PC-3 (cell line): ENCODE measurements around the gene PHRF1. TPM values are rescaled to one million over a fixed set of nuclear protein-coding genes. Genes with fewer than 3 reads are reported as not detected.

Experiments used
- ATAC-seq: fragments of 200-7000 bp; cut with Tn5 transposase; 2 replicates; pipeline ENCODE4 v1.9.1; 2020; ENCODE audit warnings: mild to moderate bottlenecking, moderate library complexity
- BruUV-seq: library from RNA; stranded (reverse); fragments of 400-500 nt; replicated peaks from 2 replicates; lab custom pipeline; 2021; lab: Mats Ljungman, UMichigan
- CTCF ChIA-PET: fragments of 300-600 bp; sonication (Branson Sonifier 250); formaldehyde crosslinking; loops from one replicate; lab custom pipeline; 2022; ENCODE audit warnings: antibody characterized with exemption; lab: Charles Lee
- POLR2A ChIA-PET: fragments of 300-600 bp; sonication (Branson Sonifier 250); formaldehyde crosslinking; loops from one replicate; lab custom pipeline; 2022; ENCODE audit warnings: antibody characterized with exemption; ENCODE audit not compliant: unreplicated experiment; lab: Charles Lee
- DNase-seq: peaks from one replicate; pipeline ENCODE4 v3.0.0-alpha.2; 2015
- H2AFZ ChIP-seq: fragments of 300-600 bp; sonication (generic); 2 replicates; pipeline ENCODE4 v1.6.0; 2016; ENCODE audit warnings: antibody characterized with exemption, low read length
- H3F3A ChIP-seq: fragments of 300-600 bp; sonication (generic); one replicate; pipeline ENCODE4 v1.6.0; 2017; ENCODE audit warnings: antibody characterized with exemption, low read length, control low read depth, mild to moderate bottlenecking; ENCODE audit not compliant: unreplicated experiment
- H3K27ac ChIP-seq: fragments of 300-600 bp; sonication (generic); 2 replicates; pipeline ENCODE4 v1.5.1; 2016; ENCODE audit warnings: mild to moderate bottlenecking, low read length
- H3K27me3 ChIP-seq: fragments of 300-600 bp; sonication (generic); 2 replicates; pipeline ENCODE4 v1.6.1; 2016; ENCODE audit warnings: low read length, mixed read lengths
- H3K36me3 ChIP-seq: fragments of 300-600 bp; sonication (generic); 2 replicates; pipeline ENCODE4 v1.6.1; 2016; ENCODE audit warnings: low read depth, mixed run types, low read length, mixed read lengths
- H3K4me1 ChIP-seq: fragments of 300-600 bp; sonication (generic); 2 replicates; pipeline ENCODE4 v1.5.1; 2016; ENCODE audit warnings: low read length; ENCODE audit not compliant: insufficient read depth
- H3K4me2 ChIP-seq: fragments of 300-600 bp; sonication (generic); 2 replicates; pipeline ENCODE4 v1.6.0; 2016; ENCODE audit warnings: low read length
- H3K4me3 ChIP-seq: fragments of 300-600 bp; sonication (generic); 2 replicates; pipeline ENCODE4 v1.5.1; 2016; ENCODE audit warnings: mild to moderate bottlenecking, low read length, mixed read lengths
- H3K79me2 ChIP-seq: fragments of 300-600 bp; sonication (generic); 2 replicates; pipeline ENCODE4 v1.6.1; 2017; ENCODE audit warnings: low read length, mixed read lengths
- H3K9ac ChIP-seq: fragments of 300-600 bp; sonication (generic); 2 replicates; pipeline ENCODE4 v1.6.0; 2016; ENCODE audit warnings: mild to moderate bottlenecking, low read length
- H3K9me2 ChIP-seq: fragments of 300-600 bp; sonication (generic); replicated peaks from 2 replicates; pipeline ENCODE4 v1.6.1; 2016; ENCODE audit warnings: mixed run types, low read length, mixed read lengths
- H3K9me3 ChIP-seq: fragments of 300-600 bp; sonication (generic); 2 replicates; pipeline ENCODE4 v1.6.1; 2016; ENCODE audit warnings: low read length, mixed read lengths
- H4K20me1 ChIP-seq: fragments of 300-600 bp; sonication (generic); 2 replicates; pipeline ENCODE4 v1.6.1; 2016; ENCODE audit warnings: low read length, mixed read lengths
- EZH2 ChIP-seq: fragments of 300-600 bp; sonication (generic); IDR thresholded peaks from one replicate; pipeline ENCODE4 v1.6.1; 2017; ENCODE audit warnings: antibody characterized with exemption, mild to moderate bottlenecking, low read length; ENCODE audit not compliant: unreplicated experiment
- EZH2phosphoT487 ChIP-seq: fragments of 300-600 bp; sonication (generic); IDR thresholded peaks from 2 replicates; pipeline ENCODE4 v1.6.1; 2018; ENCODE audit warnings: mild to moderate bottlenecking, antibody characterized with exemption, low read length, borderline replicate concordance
- intact Hi-C: fragments of 100-400 bp; cut with micrococcal nuclease; formaldehyde crosslinking; loops from 2 replicates; pipeline ENCODE4 v1.9.0; 2023
- total RNA-seq: library from RNA; depleted of rRNA; stranded (reverse); fragments of >200 nt; gene quantifications from 2 replicates; pipeline ENCODE4 v1.2.3, GENCODE V29; 2014
- TF ChIP-seq, protein P1 (sequence below): fragments of 300-600 bp; sonication (generic); conservative IDR thresholded peaks from 2 replicates; pipeline ENCODE4 v1.5.1; 2017; ENCODE audit warnings: antibody characterized with exemption, low read depth, mild to moderate bottlenecking, low read length

PHRF1 gene
- total RNA-seq, 1 experiment from 2014 or later: 41.4 TPM

DNA sequence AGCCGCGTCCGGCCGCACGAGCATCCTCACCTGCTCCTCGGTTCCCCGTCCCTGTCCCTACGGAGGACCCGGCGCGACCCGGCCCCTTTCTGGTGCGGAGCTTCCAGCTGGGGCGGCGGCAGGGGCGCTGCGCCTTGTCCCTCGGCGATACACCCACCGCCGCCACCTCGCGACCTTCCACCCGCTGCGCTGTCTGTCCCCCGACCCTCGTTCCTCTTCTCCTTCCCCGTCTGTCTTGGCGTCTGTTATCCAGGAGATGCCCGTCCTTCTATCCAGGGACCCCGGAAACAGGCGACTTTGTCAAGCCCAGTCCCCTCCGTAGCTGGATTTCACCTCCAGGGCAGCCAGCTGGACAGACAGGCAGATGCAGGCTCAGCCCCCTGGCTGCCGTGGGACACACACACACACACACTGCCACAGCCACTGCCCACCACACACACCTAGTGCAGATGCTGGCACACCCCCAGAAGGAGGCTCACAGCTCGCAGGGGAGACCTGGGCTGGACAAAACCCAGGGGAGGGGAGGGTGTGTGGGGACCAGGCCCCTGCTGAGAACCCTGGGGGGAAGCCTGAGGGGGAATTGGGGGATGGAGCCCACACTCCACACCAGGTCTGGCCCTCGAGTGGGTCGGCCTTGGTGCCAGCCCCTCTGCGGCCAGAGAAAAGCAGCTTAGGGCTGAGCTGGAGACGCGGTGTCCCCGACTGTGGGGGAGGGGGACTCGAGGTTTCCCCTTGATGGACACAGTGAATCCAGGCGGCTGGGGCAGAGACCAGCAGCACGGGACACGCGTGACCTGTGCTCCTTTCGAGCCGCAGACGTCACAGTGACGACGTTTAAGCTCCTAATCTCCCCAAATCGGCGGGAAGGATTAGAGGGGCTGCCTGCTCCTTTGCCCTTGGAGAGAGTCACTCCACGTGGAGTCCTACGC, 61.6 kb downstream of the PHRF1 start:
- intact Hi-C loops: no loop called here
- no peaks in the 10 kb centered on the region for H3K79me2 ChIP-seq
- no peaks in the 10 kb centered on the region for H4K20me1 ChIP-seq
- H3K27me3 ChIP-seq: no peaks in the 10 kb centered on the region
- ChIA-PET CTCF (no interaction called here), POLR2A (no interaction called here)
- no peak overlapping the region for H3K4me2 ChIP-seq
- H3K4me3 ChIP-seq: no peak overlapping the region
- H3K36me3 ChIP-seq: no peaks in the 10 kb centered on the region
- no peaks in the 10 kb centered on the region for H3F3A ChIP-seq
- no TSS peak for BruUV-seq
- H3K9me2 ChIP-seq: no peaks in the 10 kb centered on the region
- DNase-seq (no peak), ATAC-seq (no peak)
- H3K27ac ChIP-seq: no peak overlapping the region
- no peaks in the 10 kb centered on the region for H3K9me3 ChIP-seq
- H3K4me1 ChIP-seq: no peaks in the 10 kb centered on the region
- TF ChIP-seq EZH2 (no peak), EZH2phosphoT487 (no peak)
- TF ChIP-seq, protein P1, sequence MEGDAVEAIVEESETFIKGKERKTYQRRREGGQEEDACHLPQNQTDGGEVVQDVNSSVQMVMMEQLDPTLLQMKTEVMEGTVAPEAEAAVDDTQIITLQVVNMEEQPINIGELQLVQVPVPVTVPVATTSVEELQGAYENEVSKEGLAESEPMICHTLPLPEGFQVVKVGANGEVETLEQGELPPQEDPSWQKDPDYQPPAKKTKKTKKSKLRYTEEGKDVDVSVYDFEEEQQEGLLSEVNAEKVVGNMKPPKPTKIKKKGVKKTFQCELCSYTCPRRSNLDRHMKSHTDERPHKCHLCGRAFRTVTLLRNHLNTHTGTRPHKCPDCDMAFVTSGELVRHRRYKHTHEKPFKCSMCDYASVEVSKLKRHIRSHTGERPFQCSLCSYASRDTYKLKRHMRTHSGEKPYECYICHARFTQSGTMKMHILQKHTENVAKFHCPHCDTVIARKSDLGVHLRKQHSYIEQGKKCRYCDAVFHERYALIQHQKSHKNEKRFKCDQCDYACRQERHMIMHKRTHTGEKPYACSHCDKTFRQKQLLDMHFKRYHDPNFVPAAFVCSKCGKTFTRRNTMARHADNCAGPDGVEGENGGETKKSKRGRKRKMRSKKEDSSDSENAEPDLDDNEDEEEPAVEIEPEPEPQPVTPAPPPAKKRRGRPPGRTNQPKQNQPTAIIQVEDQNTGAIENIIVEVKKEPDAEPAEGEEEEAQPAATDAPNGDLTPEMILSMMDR: no peak
- H2AFZ ChIP-seq: no peak overlapping the region
- no peak overlapping the region for H3K9ac ChIP-seq

DNA sequence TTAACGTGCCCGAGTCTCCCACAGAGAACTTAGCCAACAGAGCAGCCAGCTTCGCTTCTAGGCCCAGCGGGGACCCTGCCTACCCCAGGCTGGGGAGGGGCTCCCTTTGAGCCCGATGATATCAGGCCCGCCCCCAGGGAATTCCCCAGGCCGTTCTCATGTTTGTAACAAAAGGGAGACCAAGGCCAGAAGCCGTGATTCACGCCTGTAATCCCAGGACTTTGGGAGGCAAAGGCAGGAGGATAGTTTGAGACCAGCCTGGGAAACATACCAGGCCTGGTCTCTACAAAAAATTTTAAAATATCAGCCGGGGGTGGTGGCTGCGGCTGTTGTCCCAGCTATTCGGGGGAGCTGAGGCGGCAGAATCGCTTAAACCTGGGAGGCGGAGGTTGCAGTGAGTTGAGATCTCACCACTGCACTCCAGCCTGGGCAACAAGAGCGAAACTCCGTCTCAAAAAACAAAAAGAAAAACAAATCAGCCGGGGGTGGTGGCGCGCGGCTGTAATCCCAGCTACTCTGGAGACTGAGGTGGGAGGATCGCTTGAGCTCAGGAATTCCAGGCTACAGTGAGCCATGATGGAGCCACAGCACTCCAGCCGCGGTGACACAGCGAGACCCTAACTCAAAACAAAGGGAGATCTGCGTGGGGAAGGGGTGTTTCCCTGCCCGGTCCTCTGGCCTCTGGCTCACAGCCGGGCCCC, 62.5 kb downstream of the PHRF1 start:
- Histone ChIP-seq H3K27me3 (no peaks in the 10 kb centered on the region), H2AFZ (no peak overlapping the region), H3K9me2 (no peaks in the 10 kb centered on the region), H3K36me3 (no peaks in the 10 kb centered on the region), H3K4me1 (no peaks in the 10 kb centered on the region), H4K20me1 (no peaks in the 10 kb centered on the region), H3K79me2 (no peaks in the 10 kb centered on the region), H3K4me2 (no peak overlapping the region), H3F3A (no peaks in the 10 kb centered on the region), H3K4me3 (no peak overlapping the region), H3K9me3 (no peaks in the 10 kb centered on the region), H3K9ac (no peak overlapping the region), H3K27ac (no peak overlapping the region)
- no TSS peak for BruUV-seq
- ChIA-PET CTCF (no interaction called here), POLR2A (no interaction called here)
- TF ChIP-seq EZH2 (no peak), EZH2phosphoT487 (no peak)
- TF ChIP-seq, protein P1: no peak
- ATAC-seq (no peak), DNase-seq (no peak)
- intact Hi-C loops: no loop called here
